RCC 7860 (cell line): Measurements from ENCODE around the gene IGF2BP2.
"Not testable (repeated sequence)": the region's sequence is repeated elsewhere in the genome, so short reads cannot be mapped to it uniquely, and the experiment has no call there.

Experiments
- DNase-seq: peaks from one replicate; pipeline ENCODE4 v3.0.0-alpha.2; 2015; ENCODE audit warnings: low spot score
- FAIRE-seq: peaks from 2 replicates; lab custom pipeline; 2012; peaks lifted over from hg19 to GRCh38; lab: Jason Lieb, UNC

IGF2BP2 gene

GRCh38 chr3:185647880-185648210 is 177.0 kb downstream of the IGF2BP2 start:
- FAIRE-seq: no peak
- no peak for DNase-seq

GRCh38 chr3:185647134-185647879 is 177.5 kb downstream of the IGF2BP2 start:
- DNase-seq (no peak), FAIRE-seq (no peak)

GRCh38 chr3:185646382-185647133 is 178.3 kb downstream of the IGF2BP2 start:
- no peak for DNase-seq
- FAIRE-seq: no peak

GRCh38 chr3:185645596-185646381 is 179.1 kb downstream of the IGF2BP2 start:
- DNase-seq (no peak), FAIRE-seq (no peak)

GRCh38 chr3:185645191-185645590 is 179.7 kb downstream of the IGF2BP2 start:
- not testable (repeated sequence) for DNase-seq, FAIRE-seq

DNA sequence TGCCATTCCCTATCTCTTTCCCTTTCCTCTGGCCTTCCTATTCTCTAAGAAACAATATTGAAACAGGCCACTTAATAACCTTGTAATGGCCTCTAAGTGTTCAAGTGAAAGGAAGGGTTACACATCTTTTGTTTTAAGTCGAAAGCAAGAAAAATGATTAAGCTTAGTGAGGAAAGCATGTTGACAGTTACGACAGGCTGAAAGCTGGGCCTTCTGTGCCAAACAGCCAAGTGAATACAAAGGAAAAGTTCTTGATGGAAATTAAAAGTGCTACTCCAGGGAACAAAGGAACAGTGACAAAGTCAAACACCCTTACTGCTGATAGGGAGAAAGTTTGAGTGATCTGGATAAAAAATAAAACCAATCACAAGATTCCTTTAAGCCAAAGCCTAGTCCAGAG is 184.5 kb downstream of the IGF2BP2 start:
- DNase-seq: no peak
- no peak for FAIRE-seq

- FAIRE-seq (no peak), DNase-seq (no peak)
Measured at GRCh38 chr3:185639632-185640206, 185.1 kb downstream of the IGF2BP2 start.

- not testable (repeated sequence) for FAIRE-seq, DNase-seq
Measured at GRCh38 chr3:185638651-185639050, 186.2 kb downstream of the IGF2BP2 start.

GRCh38 chr3:185637388-185637787 is 187.5 kb downstream of the IGF2BP2 start:
- DNase-seq (no peak), FAIRE-seq (no peak)

- FAIRE-seq (no peak), DNase-seq (no peak)
Measured at GRCh38 chr3:185632996-185633395, 191.8 kb downstream of the IGF2BP2 start.

DNA sequence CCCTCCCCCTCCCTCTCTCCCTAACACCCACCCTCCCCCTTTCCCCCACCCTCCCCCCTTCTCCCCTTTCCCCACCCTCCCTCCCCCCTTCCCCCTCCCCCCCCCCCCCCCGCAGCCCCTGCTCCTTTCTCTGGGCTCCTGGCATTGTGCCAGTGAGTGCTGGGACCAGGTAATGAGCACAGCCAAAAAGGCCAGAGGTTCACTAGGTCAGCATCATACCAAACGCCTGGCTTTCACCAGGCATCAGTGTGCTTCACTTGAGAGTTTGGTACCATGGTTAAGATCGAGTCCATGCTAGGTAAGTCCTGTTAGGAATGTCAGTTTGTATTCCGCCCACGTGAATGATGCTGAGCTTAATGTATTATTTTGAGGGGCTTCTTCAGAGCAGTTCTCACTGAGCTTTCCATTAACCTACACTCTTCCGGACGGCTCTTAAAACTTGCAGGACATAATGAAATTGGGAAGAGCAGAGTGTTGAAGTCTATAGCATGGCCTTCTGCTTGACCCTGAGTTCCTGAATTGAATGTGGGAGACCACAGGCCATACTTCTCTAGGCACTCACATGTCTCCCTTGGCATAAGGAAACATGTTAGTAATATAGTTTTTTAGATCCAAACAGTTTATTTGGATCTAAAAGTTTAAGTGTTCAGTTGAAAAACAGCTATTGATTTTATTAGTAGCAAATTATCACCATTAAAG is 193.2 kb downstream of the IGF2BP2 start:
- FAIRE-seq (no peak), DNase-seq (no peak)

DNA sequence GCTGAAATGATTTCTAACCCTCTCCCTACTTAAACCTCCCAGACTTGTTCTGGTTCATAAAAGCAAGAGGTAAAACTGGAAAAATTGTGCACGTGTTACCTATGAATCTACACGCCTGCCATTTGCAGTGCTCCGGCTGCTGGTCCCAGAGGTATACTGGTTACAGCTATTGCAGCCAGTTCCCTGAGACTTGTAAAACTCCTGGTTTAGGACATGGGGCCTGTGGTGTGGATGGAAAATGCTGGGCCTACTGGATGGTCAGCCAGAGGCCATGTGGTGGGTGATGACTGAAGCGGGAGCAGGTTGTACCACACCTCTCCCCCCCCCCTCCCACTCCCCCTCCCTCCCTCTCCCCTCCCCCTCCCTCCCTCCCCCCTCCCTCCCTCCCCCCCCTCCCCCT is 193.7 kb downstream of the IGF2BP2 start:
- DNase-seq (no peak), FAIRE-seq (no peak)

- DNase-seq (no peak), FAIRE-seq (no peak)
Measured at GRCh38 chr3:185630182-185630622, 194.6 kb downstream of the IGF2BP2 start.

- FAIRE-seq (no peak), DNase-seq (no peak)
Measured at GRCh38 chr3:185629554-185630181, 195.2 kb downstream of the IGF2BP2 start.

GRCh38 chr3:185625784-185626183 is 199.1 kb downstream of the IGF2BP2 start:
- DNase-seq (no peak), FAIRE-seq (no peak)

GRCh38 chr3:185623939-185624665 is 200.7 kb downstream of the IGF2BP2 start:
- FAIRE-seq: no peak
- no peak for DNase-seq

DNA sequence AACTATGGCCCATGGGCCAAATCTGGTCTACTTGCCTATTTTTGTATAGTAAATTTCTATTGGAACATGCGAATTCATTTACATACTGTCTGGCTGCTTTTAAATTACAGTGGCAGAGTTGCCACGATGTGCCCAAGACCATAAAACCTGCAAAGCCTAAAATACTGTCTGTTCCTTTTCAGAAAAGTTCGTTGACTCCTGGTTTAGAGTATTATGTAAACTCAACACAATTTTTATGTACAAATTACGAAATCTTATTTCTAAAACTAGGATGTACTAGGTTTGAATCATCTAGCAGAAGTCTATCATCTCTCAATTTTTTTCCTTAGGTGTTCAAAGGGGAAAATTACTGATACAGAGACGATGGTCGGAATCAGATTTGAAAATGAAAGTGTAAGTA is 211.8 kb downstream of the IGF2BP2 start:
- no peak for FAIRE-seq
- DNase-seq: no peak

GRCh38 chr3:185606196-185606595 is 218.6 kb downstream of the IGF2BP2 start:
- DNase-seq (no peak), FAIRE-seq (no peak)

GRCh38 chr3:185605566-185605965 is 219.3 kb downstream of the IGF2BP2 start:
- FAIRE-seq (no peak), DNase-seq (no peak)
